Activated effector memory CD4-positive, alpha-beta T cell treated with Interleukin-2 at 50 U/mL for 16 hours (primary cell): ENCODE data around the gene MTIF2.
"Not testable (repeated sequence)": the region's sequence is repeated elsewhere in the genome, so short reads cannot be mapped to it uniquely, and the experiment has no call there.

Experiments
- DNase-seq: peaks from one replicate; pipeline ENCODE4 v3.0.0-alpha.2; 2020

MTIF2 gene

DNA sequence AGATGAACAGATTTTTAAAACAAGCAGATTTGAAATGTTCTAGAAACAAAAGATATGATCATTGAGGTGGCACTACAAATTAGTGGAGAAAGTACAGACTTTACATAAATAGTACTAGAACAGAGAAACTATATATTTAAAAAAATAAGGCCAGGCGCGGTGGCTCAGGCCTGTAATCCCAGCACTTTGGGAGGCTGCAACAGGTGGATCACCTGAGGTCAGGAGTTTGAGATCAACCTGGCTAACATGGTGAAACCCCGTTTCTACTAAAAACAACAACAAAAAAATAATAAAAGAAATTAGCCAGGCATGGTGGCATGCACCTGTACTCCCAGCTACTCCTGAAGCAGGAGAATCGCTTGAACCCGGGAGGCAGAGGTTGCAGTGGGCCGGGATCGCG, 82.2 kb downstream of the MTIF2 start:
- DNase-seq = not testable (repeated sequence)
